NCI-H1694 treated with DMSO at 0.1 percent for 48 hours (cell line): ENCODE results near the gene PIEZO2.

ENCODE experiments used
- DNase-seq: peaks from one replicate; lab custom pipeline; 2025; lab: John Stamatoyannopoulos, UW

The PIEZO2 gene

DNA sequence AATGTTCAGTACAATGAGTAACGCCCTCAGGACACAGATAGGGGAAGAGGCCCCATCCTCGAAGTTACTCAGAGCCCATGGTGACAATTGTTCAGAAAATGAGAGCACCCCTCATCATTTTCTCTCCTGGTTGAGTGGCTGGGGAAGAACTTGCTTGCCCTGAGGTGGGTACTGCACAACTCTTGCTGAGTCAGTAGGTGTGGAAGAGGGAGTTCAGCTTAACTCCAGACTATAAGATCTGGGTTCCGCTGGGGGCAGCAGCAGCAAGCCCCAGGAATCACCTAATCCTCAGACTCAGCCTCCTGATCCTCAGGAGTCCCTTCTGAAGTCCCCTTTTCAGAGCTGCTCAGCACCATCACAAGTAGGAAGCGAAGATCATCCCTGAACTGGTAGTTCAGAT lies 123.7 kb downstream of the PIEZO2 start:
- DNase-seq: no peak

DNA sequence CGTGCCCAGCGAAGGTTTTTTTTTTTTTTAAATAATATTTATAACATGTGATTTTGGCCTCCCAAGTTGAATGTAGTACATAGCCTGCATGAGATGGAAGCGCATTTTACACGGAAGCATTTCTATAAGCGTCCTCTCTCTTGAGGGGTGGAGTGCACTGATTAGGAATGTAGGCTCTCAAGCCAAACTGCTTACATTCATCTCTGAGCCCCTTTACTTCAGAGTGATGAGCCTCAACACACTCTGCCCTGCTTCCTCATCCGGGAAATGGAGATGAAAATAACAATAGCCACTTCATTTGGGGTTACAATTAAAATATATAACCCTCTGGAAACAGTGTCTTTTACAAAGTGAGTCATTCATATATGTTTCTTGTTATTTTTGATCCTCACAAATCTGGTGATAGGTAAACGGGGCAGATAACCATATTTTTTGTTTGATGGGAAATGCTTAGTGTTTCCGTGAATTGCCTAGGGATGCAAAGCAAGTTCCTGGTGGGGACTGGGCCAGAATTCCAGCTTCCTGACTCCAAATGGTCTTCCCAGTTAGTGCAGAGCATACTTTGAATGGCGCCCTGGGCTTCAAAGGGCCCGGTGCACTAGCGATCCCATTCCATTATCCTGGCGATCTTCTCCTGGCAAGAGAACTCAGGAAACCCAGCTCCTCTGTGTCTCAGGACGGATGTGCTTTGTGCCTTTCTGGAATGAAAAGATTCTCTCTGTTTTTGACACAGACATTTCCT lies 124.3 kb downstream of the PIEZO2 start:
- DNase-seq: no peak

DNA sequence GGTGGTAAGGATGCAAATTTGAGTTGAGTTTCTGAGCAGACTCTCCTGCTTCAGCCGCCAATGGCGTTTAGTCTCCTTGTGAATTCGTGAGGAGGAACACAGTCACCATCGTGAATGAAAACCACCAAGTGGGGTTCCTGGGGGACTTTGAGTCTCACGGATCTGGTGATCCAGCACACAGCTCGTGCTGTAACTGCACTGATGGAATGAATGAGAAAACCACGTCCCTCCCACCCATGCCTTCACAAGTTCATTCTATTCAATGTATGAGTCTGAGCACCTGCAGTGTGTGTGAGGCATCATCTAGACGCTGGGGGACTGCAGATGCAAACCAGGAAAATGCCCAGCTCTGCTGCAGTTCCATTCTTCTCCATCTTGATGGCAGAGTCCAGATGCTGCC lies 127.9 kb downstream of the PIEZO2 start:
- no peak for DNase-seq

DNA sequence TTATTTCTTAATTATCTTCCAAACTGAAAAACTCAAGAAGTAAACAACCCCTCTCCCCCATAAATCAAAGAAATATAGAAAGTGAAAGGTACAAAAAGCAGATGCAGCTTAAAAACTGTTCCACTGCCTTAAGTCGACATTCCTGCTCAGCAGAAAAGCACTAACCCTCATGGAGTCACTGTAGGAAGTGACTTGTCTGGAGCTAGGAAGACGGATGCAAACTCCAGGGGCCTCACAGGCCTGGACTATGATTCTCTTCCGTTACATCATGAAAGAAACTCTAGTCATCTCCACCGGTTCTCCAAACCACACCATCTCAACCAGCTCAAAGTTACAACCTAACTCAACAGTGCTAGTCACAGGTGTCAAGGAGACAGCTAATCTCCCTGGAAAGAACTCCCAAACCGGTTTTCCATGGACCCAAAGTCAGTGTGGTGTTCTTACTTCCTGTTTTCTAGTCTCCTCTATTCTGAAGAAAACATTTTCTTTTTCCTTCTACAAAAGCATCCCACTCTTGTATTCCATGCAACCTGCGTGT lies 128.4 kb downstream of the PIEZO2 start:
- no peak for DNase-seq

GRCh38 chr18:11020161-11020853 lies 129.1 kb downstream of the PIEZO2 start:
- no peak for DNase-seq

DNA sequence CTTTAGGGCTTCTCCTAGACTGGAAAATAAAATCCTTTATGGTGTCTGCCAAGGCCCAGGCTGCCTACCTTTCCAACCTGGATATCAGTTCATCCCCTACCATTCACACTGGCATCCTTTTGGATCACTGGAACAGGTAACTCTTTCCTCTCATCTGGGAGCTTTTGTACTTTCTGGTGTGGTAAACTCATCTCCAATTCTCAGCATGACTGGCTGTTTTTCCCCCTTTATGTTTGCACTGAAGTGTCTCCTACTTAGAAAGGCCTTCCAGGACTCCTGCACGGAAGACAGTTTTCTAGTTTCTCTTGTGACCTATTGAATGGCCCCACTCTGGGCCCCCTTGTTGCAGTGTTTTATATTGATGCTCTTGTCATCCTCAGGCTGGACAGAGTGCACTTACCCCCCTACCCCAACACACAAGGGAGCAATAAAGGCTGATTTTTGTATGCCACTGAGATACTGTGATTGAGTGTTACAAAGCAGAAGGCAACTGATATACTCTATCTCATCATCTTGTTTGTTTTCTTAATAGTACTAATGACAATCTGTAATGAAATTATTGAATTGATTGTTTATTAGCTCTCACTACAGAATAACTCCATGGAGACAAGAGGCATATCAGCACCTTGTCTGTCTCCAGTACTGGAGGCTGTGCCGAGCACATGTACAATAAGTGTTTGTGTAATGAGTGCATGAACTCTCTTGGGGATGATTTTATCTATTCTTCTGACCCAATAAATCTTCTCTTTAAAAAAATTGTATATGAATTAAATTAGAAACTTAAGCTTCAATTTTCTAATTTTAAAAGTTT lies 129.9 kb downstream of the PIEZO2 start:
- no peak for DNase-seq

GRCh38 chr18:11009869-11010268 lies 139.5 kb downstream of the PIEZO2 start:
- no peak for DNase-seq

GRCh38 chr18:11009147-11009546 lies 140.2 kb downstream of the PIEZO2 start:
- DNase-seq: no peak

DNA sequence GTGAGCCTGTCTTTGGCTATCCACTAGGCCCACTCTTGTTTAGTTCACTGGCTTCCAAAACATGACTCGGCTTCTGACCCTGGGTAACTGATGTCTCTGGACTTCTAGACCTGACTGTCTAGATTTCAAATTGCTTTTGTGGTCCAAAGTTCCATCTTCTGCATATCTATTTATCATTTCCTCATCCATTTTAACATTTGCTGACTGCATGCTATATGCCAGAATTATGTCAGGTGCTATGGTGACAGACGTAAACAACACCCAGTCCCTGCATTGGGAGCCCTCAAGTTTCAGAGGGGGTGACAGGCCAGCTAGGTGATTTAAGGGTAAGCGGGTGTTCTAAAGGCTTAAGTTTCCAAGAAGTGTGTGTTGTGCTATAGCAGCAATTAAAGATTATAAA lies 140.9 kb downstream of the PIEZO2 start:
- DNase-seq: no peak

GRCh38 chr18:11005528-11005927 lies 143.8 kb downstream of the PIEZO2 start:
- DNase-seq: no peak

- DNase-seq: no peak
Measured at GRCh38 chr18:11004951-11005350, 144.4 kb downstream of the PIEZO2 start.

- DNase-seq: no peak
Measured at GRCh38 chr18:11004294-11004693, 145.1 kb downstream of the PIEZO2 start.

DNA sequence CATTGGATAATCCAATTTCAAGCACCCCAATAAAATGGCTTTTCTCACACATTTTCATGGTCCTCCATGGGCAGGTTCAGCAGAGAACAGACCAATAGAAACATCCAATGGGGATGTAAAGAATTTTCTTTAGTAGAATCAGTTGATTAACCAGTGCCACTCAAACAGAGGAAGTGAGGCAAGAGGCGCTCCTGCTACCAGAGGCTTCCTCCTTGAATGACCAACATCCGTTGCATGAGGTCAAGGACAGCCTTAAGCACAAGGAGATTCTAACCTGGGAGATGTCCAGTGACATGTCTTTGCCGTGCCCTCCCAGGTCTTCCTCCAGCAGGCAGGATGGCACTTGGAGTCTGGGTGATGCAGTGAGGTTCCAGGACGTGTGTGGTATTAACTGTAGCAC lies 146.6 kb downstream of the PIEZO2 start:
- no peak for DNase-seq

GRCh38 chr18:11002277-11002676 lies 147.1 kb downstream of the PIEZO2 start:
- DNase-seq: no peak

DNA sequence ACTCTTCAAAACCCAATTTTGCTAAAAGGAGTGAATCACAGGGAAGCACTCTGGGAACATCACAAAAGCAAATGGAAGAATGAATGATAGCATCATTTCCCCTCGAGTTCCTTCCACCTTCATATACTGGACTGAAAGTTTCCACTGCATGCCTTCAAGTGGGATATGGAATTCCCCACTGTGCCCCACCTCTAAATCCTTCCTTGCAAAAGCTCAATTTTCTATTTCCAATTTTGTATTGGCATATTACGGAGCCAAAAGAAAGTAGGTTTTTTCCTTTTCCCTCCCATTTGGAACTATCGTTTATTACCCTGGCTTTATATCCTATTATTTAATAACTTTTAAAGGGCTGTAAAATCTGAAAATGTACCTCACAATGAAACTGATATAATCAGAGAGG lies 149.3 kb downstream of the PIEZO2 start:
- no peak for DNase-seq

DNA sequence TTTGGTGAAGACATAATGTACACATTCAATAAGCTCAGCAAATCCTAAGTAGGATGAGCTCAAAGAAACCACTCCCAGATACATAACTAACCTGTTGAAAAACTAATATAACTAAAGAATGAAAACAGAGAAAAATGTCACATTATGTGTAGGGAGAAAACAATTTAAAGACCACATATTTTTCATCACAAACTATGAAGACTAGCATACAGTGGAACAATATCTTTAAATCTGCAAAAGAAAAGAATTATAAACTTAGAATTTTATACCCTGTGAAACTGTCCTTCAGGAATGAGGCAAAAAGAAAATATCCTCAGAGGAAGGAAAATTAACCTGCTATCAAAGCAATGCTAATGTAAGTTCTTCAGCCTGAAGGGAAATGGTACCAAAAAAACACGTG lies 151.5 kb downstream of the PIEZO2 start:
- DNase-seq: no peak

DNA sequence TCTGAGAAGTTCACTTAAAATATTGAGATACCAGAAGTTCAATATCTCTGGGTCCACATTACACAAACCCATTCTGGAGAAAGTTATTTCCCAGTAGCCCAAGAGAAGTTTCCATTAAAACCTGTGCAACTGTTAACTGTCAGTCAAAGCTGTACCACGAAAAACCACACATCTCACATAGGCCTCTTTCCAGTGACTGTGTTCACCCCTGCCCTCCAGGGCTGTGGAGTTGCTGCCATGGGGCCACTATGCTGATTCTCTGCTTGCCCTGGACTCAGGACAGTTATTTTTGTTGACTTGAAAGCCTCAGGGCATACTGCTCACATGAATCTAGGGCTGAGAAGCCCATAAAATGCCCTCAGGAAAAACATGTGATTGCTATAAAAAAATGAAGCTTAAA lies 153.8 kb downstream of the PIEZO2 start:
- DNase-seq: no peak

DNA sequence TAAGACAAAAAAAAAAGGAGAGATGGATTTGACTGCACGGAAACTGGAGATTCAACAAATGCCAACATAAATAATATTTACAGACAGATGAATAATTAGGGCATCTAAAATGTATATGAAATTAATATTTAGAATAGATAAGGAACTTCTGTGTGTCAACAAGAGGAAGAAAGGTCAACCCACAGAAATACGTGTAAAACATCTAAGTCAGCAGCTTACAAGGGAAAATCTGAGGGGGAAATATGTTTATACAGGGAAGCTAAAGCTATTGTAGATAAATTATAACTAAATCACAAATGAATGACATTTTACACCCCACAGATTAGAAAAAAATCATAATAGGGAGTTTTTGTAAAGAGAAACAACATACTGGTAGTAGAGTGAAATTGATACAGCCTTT lies 159.9 kb downstream of the PIEZO2 start:
- DNase-seq: no peak

DNA sequence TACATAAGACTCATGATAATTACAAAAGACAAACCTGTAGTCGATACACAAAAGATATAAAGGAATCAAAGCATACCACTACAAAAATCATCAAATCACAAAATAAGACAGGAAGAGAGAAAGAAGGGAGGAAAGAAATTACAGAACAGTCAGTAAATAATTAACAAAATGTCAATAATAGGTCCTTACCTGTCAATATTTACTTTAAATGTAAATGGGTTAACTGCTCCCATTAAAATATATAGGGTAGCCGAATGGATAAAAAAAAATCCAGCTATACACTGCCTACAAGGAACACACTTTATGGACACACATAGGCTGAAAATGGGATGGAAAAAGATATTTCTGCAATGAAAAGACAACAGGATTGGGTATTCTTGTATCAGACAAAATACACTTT lies 163.7 kb downstream of the PIEZO2 start:
- DNase-seq: no peak

DNA sequence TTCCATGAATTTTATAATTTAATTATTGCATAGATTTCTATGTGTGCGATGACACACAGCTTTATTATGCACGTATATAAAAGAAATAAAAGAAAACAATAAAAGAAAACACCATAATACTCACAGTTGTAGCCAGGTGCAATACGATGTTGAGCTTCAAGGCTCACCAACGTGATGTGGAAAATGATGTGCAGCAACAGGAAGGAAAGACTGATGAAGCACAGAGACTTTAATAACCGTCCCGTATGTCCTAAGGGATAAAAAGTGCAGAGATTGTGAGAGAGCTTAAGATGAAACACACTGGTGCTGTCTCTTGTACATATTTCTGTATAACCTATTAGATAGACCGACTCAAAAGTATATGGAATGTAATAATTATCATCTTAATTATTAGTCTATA lies 170.0 kb downstream of the PIEZO2 start:
- no peak for DNase-seq

DNA sequence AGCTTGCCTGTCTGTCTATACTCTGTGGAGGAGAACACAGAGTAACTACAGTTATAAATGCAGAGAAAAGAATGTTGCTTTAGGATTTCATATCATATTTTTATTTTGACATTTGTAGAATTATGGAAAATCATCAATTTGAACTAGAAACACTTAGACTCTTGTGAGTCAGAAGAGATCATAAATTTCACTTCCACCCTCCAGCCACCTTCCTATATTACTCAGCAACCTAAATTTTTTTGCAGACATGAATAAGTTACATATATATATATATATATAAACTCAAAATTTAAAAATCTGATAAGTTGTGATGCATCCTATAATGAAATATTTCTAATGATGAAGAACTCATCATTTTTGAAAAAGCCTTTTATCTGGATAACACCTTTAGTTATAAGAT lies 172.3 kb downstream of the PIEZO2 start:
- DNase-seq: no peak

GRCh38 chr18:10973567-10974203 lies 175.7 kb downstream of the PIEZO2 start:
- no peak for DNase-seq
